GM19452 (cell line): ENCODE results near the gene AK5.

Experiments
- ATAC-seq: cut with Tn5 transposase; IDR thresholded peaks from one replicate; pipeline ENCODE4 v1.9.1; 2021; ENCODE audit not compliant: unreplicated experiment

AK5 gene

DNA sequence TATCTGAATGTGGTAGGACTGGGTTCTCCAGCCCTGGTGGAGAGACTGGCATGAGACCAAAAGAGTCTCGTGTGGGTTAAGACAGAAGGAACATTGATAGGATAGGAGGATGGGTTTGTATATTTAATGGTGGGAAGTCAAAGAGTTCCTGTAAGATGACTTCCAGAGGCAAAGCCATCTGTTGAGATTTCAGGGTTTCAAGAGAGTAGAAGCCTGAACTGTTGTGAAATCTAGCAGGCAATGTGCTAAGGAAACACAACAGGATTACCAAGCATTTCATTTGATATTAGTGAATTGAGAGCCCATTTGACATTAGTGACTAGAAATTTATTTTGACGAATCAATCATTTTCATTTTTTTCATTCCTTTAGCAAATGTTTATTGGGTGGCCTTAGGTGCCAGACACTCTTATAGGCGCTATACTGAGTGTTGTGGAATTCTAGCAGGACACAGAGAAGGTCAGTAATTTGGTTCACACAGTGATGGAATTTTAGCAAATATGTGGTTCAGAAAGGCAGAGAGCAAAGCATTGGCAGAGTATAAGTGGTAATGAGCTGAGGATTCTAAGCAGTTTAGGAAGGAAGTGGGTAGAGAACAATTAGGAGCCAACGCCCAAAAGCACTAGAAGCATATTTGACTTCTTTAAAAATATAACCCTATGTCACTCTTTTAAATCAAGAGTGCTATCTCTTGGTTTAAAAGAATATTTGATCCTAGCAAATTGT, 149.3 kb downstream of the AK5 start:
- no peak for ATAC-seq

DNA sequence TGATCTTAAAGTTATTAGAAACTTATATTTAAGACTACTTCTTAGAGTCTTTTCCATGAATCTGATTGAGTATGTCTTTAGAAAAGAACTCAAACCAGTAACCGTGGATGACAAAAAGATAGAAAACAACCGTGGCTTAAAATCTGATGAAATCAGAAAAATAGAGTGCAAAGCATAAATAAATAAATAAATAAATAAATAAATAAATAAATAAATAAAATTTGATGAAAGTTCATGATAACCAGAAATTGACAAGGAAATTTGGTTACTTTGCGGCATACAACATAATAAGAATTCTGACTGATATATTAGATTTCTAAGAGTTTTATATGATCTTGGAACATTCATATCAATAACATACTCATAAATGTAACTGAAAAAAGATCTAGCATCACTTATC, 152.1 kb downstream of the AK5 start:
- ATAC-seq: no peak

DNA sequence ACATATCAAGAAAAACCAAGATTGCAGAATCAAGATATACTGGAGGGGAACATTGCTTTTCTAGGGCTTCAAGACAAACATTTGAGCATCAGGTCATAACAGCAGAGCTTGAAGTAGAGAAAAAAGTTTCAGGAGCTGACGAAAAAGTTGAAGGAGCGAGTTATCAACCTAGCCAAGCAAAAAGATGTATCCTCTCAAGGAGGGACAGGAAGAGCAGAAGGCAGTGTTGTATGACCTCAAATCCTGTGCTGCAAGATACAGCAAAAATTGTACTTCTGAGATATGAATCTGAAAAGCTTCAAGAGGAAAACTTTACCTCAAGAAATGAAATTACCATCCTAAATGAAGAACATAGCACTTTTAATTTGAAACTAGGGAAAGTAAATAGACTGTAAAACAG, 153.1 kb downstream of the AK5 start:
- ATAC-seq: no peak

DNA sequence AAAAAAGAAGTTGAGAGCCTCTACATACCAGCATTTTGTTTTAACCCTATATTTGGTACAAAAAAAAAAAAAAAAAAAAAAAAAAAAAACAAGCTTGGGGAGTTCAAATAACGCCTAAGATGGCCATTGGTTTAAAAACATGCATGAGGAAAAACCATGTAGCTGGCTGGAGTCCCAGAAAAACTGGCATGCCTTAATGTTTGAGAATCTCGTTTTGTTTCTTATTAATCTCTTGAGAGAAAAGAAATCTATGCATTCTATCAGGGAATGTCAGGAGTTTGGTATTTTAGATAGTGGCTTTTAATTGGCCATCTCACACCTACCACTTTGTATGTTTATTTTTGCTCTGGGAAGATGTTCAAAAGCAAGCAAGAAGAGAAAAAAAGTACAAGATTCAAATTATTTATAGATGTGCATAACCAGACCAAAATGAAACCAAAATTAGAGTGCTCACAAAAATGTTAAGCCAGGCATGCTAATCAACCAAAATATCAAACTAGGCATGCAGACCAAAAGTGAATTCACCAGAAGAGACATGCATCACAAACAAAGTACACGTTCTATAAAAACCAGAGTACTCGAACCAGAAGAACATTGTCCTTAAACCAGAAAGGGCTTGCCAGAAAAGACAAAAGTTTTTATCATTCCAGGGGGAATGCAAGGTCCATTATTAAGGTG, 156.6 kb downstream of the AK5 start:
- no peak for ATAC-seq

DNA sequence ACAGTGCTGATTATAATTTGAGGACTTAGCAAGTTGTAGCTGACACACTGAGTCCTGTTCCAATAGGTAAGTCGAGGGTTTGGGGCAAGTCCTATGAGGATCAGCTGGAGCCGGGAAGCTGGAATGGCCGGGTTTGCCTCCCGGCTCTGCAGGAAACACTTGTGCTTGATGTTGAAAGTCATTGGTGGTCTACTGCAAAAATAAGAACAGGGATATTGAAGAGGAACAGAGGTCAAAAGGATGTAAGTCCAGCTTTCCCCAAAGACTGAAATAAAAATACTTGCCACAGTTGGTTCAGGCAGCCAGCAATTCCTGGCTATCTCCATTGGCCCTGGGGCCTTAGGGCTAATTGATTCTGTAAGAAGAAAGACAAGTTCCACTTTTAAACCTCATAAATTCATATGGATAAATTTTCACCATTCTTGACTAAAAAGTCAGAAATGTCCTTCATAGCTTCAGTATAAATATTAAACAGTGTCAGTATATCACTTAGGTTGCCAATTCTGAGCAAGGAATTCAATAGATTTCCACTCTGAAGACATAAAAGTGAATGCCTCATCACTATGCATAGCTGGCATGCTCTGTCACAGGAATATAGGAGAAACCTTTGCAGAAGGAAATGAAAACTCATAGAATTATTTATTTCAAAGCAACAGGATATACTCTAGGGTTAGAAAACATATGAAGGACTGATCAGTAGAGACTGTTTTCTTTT, 165.2 kb downstream of the AK5 start:
- ATAC-seq: no peak

DNA sequence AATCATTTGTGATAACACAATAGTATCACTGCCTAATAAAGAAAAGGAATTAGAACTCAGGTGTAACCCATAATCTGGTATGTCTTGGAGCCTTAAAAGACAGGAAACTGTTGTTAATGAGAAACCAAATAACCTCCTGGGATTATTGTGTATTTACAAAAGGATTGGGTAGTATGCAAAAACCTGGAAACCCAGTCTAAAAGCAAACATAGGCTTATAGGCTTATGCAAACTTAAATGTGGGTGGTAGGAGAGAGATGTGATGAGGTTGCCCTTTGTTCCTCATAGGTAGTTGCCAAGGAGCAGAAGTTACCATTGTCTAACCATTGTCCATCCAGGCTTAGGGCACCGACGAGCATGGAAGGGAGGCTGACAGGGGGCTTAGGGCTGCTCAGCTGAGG, 165.8 kb downstream of the AK5 start:
- ATAC-seq: no peak

DNA sequence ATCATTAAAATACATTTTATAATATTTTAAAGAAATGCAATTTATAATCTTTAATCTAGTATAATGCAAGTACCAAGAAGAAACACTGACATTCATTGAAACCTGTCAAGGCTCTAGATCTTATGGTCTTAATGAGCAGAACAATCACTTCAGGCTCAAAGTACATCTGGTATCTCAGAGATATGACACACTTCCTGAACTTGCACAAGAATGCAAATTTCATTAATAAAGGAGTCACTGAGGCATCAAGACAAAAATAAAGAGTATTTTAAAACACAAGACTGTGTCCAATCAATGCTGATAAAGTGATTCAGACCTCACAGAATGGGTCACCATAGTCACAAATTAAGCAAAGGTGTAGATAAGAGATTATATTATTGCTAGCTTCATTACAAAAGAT, 178.1 kb downstream of the AK5 start:
- no peak for ATAC-seq

DNA sequence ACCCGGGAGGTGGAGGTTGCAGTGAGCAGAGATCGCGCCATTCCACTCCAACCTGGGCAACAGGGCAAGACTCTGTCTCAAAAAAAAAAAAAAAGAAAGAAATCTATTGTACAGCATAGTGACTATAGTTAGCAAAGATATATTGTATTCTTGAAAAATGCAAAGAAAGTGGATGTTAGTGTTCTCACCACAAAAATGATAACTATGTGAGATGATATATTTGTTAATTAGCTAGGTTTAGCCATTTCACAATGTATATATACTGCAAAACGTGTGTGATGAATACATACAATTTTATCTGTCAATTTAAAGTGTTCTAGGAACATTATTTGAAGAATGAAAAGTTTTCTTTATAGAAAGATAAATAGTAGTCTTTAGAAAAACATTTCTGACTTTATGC, 179.9 kb downstream of the AK5 start:
- ATAC-seq: no peak

DNA sequence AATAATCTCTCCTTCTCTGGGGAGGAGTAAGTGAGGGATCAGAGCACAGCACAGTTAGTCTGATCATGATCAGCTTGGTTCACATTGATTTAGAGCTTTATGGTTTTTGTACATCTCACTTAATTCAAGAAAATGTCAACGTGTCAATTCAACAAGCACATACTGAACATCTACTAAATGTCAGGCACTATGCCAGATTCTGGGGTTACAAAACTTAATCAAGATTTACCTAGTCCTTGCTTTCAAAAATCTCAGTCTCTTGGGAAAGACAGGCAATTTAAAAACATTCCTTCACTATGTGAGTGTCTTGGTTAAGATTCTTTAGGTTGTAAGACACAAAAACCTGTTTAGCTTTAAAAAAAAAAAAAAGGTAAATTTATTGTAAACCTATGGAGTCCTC, 181.4 kb downstream of the AK5 start:
- ATAC-seq: no peak

DNA sequence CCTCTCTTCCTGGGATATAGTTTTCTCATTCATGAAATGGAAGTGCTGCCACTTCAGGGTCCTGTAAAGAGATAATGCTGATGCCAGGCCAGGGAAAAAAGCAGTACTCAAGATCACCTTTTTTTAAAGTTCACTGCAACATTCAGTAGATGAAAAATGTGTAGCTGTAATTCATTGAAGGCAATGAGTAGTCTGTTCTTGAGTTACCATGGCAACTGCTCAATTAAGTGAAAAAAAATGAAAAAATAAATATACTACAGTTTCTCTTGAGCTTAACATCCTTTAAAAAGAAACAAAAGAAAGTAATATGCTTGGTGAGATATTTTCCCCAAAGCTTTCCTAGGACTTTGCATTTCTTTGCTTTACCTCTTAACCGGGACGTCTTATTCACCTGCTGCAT, 183.3 kb downstream of the AK5 start:
- no peak for ATAC-seq

DNA sequence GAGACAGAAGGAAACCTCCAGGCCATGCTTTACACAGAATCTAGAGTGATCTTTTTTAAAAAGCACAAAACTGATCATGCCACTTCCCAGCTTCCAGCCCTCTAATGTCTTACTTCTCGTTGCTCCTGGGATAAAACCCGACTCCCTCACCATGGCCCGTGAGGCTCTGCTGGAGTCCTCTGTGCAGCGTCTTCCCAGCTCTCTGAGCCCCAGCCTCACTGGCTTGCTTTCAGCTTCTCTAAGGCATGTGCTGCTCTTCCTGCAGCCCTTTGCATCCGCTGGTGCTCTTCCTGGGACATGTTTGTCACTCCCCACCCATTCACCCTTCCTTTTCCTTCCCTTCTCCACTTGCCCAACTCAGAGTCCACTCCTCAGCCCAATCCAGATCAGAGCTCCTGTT, 184.1 kb downstream of the AK5 start:
- no peak for ATAC-seq

DNA sequence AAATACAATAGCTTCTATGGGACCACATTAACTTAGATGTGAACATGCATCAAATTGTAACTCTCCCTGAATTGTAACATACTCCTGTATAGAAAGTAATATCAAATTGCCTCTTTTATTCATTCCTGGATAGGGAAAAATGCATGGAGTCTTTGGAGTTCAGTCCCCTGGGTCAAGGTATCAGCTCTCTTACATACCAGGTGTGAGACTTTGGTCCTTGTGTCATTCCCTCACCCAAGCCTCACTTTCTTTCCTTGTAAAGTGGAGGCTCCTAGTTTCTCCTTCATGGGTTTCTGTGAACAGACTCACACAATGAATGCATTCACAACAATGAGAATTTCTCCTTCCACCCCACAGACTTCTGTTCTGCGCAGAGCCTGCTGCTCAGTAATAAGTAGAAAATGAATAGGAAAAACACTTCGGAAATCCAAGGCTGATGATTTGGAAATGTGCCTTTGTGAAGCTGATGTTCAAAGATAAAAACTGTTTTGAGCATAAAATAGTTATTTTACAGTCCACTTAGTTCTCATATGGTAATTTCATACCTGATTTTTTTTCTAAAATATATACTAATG, 185.3 kb downstream of the AK5 start:
- ATAC-seq: no peak

DNA sequence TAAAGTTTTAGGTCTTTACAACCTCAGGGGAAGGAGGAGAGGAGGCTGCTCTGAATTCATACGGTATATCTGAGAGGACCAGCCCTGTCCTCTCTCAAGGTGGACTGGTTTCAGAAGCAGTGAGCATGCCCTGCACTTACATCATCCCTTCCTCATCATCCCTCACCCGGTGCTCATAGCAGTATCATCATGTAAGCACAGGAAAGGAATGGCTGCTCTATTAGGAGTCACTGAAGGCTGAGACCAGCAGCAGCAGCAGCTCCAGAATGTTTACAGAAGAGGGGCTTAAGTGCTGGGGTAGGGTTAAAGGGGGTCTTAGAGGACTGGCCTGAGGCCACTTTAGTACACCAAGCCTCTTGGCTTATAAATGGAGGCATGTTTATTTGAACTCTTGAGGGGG, 185.9 kb downstream of the AK5 start:
- ATAC-seq: no peak

DNA sequence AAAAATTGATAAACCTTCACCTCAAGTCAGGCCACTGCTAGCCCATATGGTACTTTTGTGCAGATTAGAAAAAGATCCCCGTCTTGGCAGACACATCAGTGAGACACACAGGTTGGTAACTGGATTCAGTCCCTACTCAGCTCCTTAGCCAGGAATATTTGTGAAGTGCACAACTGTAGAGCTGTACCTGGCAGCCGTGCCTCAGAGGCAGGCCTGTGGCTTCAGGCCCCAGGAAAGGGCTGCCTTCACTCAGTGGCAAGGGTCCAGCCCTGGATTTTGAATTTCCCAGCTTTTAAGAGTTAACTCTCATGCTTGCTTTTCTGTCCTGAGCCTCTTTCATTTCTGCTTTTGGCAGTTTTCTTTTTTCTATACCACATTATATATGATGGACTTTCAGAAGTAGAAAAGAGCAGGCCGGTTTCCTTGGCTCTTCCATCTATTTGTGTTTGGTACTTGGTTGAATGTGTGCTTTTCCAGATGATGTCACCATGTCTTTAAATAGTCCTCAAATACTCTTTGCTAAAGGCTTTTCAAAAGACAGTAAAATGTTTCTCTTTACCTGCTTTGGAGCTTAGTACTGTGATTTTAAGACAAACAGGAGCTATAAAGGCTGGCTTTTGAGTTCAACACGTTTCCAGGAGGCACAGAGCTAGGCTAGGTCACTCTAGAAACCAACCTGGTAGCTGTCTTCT, 186.6 kb downstream of the AK5 start:
- no peak for ATAC-seq

DNA sequence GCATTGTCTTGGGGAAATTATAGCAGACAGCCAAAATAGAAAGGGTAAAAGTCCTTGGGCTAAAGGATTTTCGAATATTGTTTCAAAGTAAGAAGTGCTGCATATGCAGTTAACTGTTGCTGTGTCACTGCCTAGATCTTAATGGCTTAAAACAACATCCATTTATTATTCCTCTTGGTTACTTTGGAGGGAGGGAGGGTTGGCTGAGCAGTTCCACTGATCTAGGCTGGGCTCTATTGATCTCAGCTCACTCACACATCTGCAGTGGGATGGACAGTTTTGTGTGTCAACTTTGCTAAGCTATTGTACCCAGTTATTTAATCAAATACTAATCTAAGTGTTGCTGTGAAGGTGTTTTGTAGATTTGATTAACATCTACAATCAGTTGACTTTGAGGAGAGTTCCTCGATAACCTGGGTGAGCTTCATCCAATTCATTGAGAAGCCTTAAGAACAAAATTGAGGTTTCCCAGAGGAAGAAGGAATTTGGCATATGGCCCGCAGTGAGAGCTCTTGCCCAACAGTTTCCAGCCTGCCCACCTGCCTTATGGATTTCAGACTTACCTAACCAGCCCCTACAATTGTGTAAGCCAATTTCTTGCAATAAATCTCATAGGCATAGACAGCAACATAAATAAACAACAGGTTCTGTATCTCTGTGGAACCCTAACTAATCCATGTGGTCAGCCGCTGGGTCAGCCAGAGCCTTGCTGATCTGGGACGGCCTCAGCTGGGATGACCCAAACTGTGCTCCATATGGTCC, 187.3 kb downstream of the AK5 start:
- no peak for ATAC-seq

DNA sequence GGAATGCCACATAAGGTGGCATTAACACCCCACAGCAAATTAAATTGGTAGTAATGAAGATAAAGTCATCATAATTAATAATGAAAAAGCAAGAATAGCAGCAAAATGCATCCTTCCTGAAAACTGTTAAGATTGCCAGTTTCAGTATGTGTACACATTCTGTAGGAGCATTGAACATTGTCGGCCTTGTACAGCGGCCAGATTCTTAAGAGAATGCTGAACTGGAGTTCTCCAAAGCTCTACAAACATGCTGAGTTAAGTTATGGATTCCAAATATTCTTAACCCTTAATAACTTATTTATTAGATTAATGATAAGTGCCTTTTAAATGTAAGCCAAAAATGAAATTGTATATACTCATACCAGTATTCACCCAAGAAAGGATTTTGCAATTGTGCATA, 189.9 kb downstream of the AK5 start:
- no peak for ATAC-seq

DNA sequence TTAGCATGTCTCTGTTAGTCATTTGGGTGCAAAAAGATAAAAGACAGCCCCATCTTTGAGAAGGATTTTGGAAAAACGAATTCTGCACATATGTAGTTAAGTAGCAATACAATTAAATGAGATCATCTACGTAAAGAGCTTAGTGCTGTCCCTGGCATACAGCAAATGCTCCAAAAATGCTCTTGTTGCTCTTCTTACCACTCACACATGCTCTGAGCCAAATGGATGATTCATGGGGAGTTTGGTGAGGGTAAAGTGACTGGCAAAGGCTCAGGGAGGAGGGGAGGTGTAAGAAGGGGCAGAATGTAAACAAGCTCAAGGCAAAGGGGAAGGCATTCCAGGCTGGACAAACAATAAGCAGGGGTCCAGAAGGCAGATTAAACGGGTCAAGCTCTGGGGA, 191.9 kb downstream of the AK5 start:
- ATAC-seq: no peak

DNA sequence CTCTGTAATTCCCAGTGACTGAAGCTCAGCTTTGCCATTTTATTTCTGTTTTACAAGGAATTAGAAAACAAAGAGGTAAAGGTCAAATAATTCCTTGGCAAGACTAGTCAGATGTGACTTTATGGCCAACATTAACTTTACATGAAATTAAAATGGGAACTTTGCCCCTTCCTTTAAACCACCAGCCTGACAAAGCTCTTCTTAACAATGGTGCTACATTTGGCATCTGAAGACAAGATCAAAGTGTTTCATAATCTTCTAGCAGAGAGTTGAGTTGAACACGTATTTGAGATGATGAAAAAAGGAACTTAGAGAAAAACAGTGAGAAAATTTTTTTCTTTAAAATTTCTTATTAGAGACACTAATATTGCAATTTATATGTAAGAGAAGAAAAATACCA, 193.8 kb downstream of the AK5 start:
- no peak for ATAC-seq

DNA sequence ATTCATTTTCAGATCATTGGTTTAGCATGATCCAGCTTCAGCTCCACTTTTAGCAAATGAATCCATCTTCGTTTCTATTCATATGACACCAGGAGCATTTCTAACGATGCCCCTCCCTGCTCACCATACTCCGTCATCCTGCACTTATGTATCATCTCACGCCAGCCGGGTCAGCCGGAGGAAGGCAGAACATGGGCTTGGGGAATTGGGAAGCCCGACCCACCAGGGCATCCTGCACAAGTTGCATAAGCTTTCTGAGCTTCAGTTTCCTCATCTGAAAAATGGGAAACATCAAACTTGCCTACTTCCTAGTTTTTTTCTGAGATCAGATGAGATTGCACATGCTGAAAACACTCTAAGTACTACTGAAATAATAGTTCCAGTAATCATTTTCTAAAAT, 194.7 kb downstream of the AK5 start:
- ATAC-seq: no peak

DNA sequence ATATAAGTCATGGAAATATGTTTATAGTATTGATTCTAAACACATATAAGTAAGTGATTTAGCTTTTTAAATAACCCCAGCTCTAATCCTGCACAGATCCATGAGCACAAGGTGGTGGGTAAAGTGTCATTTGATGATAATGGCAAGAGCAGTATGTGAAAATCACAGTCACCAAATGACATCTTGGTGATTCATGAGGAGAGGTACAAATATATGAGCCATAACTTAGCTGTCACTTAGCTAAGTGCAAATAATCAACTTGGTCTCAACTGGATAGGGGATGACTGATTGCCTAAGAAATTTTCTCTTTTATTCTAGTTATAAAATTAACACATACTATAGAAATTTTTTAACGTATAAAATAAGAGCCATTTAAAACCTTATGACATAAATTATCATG, 202.5 kb downstream of the AK5 start:
- ATAC-seq: no peak

DNA sequence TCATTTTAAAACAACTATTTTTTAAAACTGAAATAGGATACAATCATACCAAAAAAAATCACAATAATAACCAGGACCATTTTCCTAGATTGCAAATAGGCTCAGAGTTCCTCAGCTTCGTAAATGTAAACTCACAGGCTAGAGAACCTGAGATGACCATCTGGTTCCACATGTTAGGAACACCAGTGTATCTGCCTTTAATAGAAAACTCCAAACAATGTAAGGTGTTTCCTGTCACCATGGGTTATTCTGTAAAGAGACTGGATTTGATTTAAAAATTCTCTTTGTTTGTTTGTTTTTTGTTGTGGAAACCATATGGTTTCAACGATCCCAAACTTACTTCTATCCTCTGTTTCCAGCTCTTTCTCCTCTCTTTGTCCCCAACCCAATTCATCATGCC, 203.1 kb downstream of the AK5 start:
- ATAC-seq: no peak
